ENCODE results near the gene POLE2. TPM values are rescaled to one million over a fixed set of nuclear protein-coding genes. Genes with fewer than 3 reads are reported as not detected.

POLE2 gene
- total and polyA plus RNA-seq, 2 of the 13 experiments (the other 11 are each of a cell fraction or from before 2014, with no cell fraction given): 16.6 to 37.0 TPM

DNA sequence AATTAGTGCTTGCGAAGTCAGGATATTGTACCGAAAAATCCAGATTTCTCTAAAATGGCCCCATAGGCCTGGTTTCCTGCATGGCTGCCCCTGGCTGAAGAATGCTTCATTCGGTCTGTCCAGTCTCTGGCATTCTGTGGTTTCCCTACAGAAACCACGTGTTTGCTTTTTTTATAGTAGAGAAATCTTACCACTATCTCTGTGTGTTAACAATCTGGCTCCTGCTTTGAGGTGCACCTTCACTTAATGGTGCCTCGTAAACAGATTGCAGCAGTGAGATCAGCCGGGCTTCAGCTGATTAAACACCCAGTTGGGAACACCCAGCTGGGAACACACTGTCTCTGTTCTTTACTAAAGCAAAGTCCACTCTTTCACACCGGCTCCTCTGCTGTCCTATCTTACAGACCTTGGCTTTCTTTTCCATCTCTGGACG lies 46.3 kb downstream of the POLE2 start (continued):
- TF ChIP-seq, protein P1, sequence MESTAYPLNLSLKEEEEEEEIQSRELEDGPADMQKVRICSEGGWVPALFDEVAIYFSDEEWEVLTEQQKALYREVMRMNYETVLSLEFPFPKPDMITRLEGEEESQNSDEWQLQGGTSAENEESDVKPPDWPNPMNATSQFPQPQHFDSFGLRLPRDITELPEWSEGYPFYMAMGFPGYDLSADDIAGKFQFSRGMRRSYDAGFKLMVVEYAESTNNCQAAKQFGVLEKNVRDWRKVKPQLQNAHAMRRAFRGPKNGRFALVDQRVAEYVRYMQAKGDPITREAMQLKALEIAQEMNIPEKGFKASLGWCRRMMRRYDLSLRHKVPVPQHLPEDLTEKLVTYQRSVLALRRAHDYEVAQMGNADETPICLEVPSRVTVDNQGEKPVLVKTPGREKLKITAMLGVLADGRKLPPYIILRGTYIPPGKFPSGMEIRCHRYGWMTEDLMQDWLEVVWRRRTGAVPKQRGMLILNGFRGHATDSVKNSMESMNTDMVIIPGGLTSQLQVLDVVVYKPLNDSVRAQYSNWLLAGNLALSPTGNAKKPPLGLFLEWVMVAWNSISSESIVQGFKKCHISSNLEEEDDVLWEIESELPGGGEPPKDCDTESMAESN (CRISPR knock-in tag; conservative IDR thresholded peaks at IDR 0.05): peak; percentile 56; the same call in 1 of the 2 replicates
- TF ChIP-seq SOX5 (CRISPR knock-in tag; IDR thresholded peaks at IDR 0.05; ENCODE audit: borderline replicate concordance) (peak; percentile 81; the same call in 1 of the 2 replicates), U2AF2 (IDR thresholded peaks at IDR 0.05; ENCODE audit: low read depth, low read length) (no peak), ZNF766 (CRISPR knock-in tag; IDR thresholded peaks at IDR 0.05; ENCODE audit: borderline replicate concordance) (no peak), POLR2AphosphoS5 (IDR thresholded peaks at IDR 0.05; ENCODE audit: low read depth, low read length) (peak; percentile 33; the same call in 1 of the 2 replicates), SRSF4 (IDR thresholded peaks at IDR 0.05; ENCODE audit: low read depth, low read length, poor library complexity, severe bottlenecking) (no peak), NCOR1 (IDR thresholded peaks at IDR 0.05; ENCODE audit: borderline replicate concordance, low read length) (peak; percentile 76), MATR3 (CRISPR knock-in tag; IDR thresholded peaks at IDR 0.05) (no peak), ZNF703 (CRISPR knock-in tag; IDR thresholded peaks at IDR 0.05; ENCODE audit: borderline replicate concordance) (no peak), TOE1 (CRISPR knock-in tag; IDR thresholded peaks at IDR 0.05) (0 out of 2 replicates have a peak, but pooled peaks have one; percentile 48), ZNF790 (CRISPR knock-in tag; IDR thresholded peaks at IDR 0.05; ENCODE audit: borderline replicate concordance) (no peak), ZNF788 (CRISPR knock-in tag; IDR thresholded peaks at IDR 0.05; ENCODE audit: borderline replicate concordance) (peak; percentile 72; the same call in 1 of the 2 replicates), DZIP1 (CRISPR knock-in tag; IDR thresholded peaks at IDR 0.05) (no peak), ZMYM4 (CRISPR knock-in tag; IDR thresholded peaks at IDR 0.05) (peak; percentile 77), PATZ1 (CRISPR knock-in tag; IDR thresholded peaks at IDR 0.05) (peak; percentile 64; the same call in 1 of the 2 replicates), TGIF2 (CRISPR knock-in tag; IDR thresholded peaks at IDR 0.05) (peak; percentile 95), ZBTB20 (CRISPR knock-in tag; IDR thresholded peaks at IDR 0.05; ENCODE audit: borderline replicate concordance, low read depth) (0 out of 2 replicates have a peak, but pooled peaks have one; percentile 29), BCL6 (CRISPR knock-in tag; IDR thresholded peaks at IDR 0.05) (peak; percentile 79), ZNF644 (CRISPR knock-in tag; IDR thresholded peaks at IDR 0.05; ENCODE audit: low read depth) (peak; percentile 73; the same call in 1 of the 2 replicates), MAX (IDR thresholded peaks at IDR 0.05) (peak; percentile 80)
- TF ChIP-seq, protein P2, sequence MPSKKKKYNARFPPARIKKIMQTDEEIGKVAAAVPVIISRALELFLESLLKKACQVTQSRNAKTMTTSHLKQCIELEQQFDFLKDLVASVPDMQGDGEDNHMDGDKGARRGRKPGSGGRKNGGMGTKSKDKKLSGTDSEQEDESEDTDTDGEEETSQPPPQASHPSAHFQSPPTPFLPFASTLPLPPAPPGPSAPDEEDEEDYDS (CRISPR knock-in tag; IDR thresholded peaks at IDR 0.05): peak; percentile 22; the same call in 1 of the 2 replicates
- TF ChIP-seq, protein P3, sequence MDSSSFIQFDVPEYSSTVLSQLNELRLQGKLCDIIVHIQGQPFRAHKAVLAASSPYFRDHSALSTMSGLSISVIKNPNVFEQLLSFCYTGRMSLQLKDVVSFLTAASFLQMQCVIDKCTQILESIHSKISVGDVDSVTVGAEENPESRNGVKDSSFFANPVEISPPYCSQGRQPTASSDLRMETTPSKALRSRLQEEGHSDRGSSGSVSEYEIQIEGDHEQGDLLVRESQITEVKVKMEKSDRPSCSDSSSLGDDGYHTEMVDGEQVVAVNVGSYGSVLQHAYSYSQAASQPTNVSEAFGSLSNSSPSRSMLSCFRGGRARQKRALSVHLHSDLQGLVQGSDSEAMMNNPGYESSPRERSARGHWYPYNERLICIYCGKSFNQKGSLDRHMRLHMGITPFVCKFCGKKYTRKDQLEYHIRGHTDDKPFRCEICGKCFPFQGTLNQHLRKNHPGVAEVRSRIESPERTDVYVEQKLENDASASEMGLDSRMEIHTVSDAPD (CRISPR knock-in tag; IDR thresholded peaks at IDR 0.05): peak; percentile 94
